Uterus (tissue), 2 donors: ENCODE measurements around the gene PTGES3L.

Experiments used
- CTCF ChIP-seq, 4 experiments: fragments of 200-600 bp in 2 of 4; fragments of 450-650 bp in 2 of 4; sonication (generic) in 2 of 4; IDR thresholded peaks; one replicate each; pipeline ENCODE4 v1.5.1; 2016 to 2019; ENCODE audit warnings: antibody characterized with exemption in 4 of 4, mild to moderate bottlenecking in 2 of 4, moderate library complexity in 1 of 4
- POLR2A ChIP-seq, 2 donors: fragments of 450-650 bp; IDR thresholded peaks; one replicate each; pipeline ENCODE4 v1.6.1; 2016; ENCODE audit warnings: antibody characterized with exemption in 2 of 2, mild to moderate bottlenecking in 1 of 2, moderate library complexity in 1 of 2

GRCh38 chr17:43014649-43015542, 35.0 kb upstream of the PTGES3L start:
- TF ChIP-seq CTCF (IDR thresholded peaks at IDR 0.05) (no peak), POLR2A (IDR thresholded peaks at IDR 0.05) (no peak)
